GM19238 (cell line): ENCODE data around the gene FAM131C.

ENCODE experiments used
- DNase-seq: peaks from one replicate; pipeline ENCODE4 v3.0.0; 2011; ENCODE audit warnings: low spot score; ENCODE audit not compliant: insufficient read length

Gene FAM131C

GRCh38 chr1:16017461-16018303 lies 55.8 kb downstream of the FAM131C start, which contains the start of gene HSPB7:
Gene HSPB7, minus strand, starts transcription at chr1:16018043. Its CDS starts 80 bp downstream, at chr1:16017963.
- DNase-seq, result no peak

GRCh38 chr1:16017076-16017460 lies 56.4 kb downstream of the FAM131C start:
- no peak for DNase-seq

- no peak for DNase-seq
Observed at GRCh38 chr1:16015960-16016901, 57.2 kb downstream of the FAM131C start.

GRCh38 chr1:16015491-16015890 lies 58.0 kb downstream of the FAM131C start:
- no peak for DNase-seq

- DNase-seq, result no peak
Observed at GRCh38 chr1:16014509-16015482, 58.7 kb downstream of the FAM131C start.

GRCh38 chr1:16013908-16014258 lies 59.6 kb downstream of the FAM131C start:
- DNase-seq, result no peak

- DNase-seq, result no peak
Observed at GRCh38 chr1:16013220-16013907, 60.1 kb downstream of the FAM131C start.

GRCh38 chr1:16012590-16013219 lies 60.7 kb downstream of the FAM131C start:
- no peak for DNase-seq

- no peak for DNase-seq
Observed at GRCh38 chr1:16011936-16012589, 61.4 kb downstream of the FAM131C start.

GRCh38 chr1:16010837-16011236 lies 62.6 kb downstream of the FAM131C start:
- DNase-seq, result no peak

GRCh38 chr1:16009678-16010077 lies 63.8 kb downstream of the FAM131C start:
- DNase-seq, result no peak

- peak; percentile 60 for DNase-seq
Observed at GRCh38 chr1:16009030-16009460, 64.4 kb downstream of the FAM131C start.
